Stimulated activated CD4-positive, alpha-beta T cell treated with anti-CD3 and anti-CD28 coated beads, TNF-alpha, amount 100 ng/mL, for 1 hour (primary cell): ENCODE results near the gene EPS8L2.
"Not testable (repeated sequence)": the region's sequence is repeated elsewhere in the genome, so short reads cannot be mapped to it uniquely, and the experiment has no call there.

Experiments used
- DNase-seq, 3 donors: peaks; one replicate each; pipeline ENCODE4 v3.0.0-alpha.2; 2020; ENCODE audit warnings: low read depth in 3 of 3, low spot score in 1 of 3

Gene EPS8L2

DNA sequence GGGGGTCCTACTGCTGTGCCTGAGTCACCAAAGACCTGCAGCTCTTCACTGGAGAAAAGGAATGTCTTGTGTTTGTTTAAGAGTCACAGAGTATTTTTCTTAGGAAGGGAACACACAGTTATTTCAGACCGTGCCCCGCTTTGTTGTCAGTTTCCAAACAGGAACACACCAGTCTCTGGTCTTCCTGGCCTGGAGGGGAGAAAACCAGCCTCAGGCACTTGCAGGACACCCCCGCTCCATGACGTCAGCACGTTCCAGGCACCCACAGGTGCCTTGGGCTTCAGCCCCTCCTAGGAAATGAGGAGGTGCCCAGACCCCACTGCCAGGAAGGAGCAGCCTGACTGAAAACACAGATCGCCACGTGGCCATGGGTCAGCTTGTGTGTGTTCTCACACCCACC lies 16.4 kb upstream of the EPS8L2 start:
- no peak for DNase-seq

- not testable (repeated sequence) for DNase-seq
Measured at GRCh38 chr11:690244-690643, 15.8 kb upstream of the EPS8L2 start.

GRCh38 chr11:690738-691633 lies 15.0 kb upstream of the EPS8L2 start:
- DNase-seq = no peak

- DNase-seq = no peak
Measured at GRCh38 chr11:691710-692590, 14.1 kb upstream of the EPS8L2 start.

- no peak for DNase-seq
Measured at GRCh38 chr11:692824-693414, 13.1 kb upstream of the EPS8L2 start.

- DNase-seq = no peak
Measured at GRCh38 chr11:693415-693831, 12.6 kb upstream of the EPS8L2 start.

DNA sequence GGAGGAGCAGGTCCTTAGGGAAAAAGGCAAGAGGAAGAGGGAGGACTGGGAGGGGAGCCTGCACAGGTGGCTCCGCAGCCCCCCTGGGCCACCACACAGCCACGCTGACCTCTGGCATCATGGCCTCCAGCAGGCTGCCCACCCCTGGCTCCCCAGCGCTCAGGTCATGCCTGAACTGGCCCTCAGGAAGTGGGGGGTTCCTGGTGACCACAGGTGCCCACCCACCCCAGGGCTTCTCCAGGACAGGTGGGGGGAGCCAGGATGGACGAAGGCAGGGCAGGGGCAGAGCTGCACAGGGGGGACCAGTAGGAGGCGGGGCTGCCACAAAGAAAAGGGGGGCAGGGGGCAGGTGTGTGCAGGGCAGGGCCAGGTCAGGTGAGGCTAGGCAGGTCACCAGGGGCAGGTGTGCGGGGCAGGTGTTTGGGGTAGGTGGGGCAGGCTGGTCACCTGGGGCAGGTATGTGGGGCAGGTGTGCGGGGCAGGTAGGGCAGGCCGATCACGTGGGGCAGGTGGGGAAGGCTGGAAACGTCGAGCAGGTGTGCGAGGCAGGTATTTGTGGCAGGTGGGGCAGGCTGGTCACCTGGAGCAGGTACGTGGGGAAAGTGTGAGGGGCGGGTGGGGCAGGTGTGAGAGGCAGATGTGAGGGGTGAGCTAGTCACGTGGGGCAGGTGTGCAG lies 12.0 kb upstream of the EPS8L2 start:
- DNase-seq = no peak

GRCh38 chr11:694563-695287 lies 11.3 kb upstream of the EPS8L2 start, which contains the start of gene DEAF1:
Gene DEAF1, minus strand, starts transcription at chr11:695222. Its CDS starts 175 bp downstream, at chr11:695047.
- DNase-seq = peak; percentile 95 to 99 (median 99)

- DNase-seq = no peak
Measured at GRCh38 chr11:695288-695537, 10.8 kb upstream of the EPS8L2 start.

GRCh38 chr11:695538-696248 lies 10.3 kb upstream of the EPS8L2 start, which contains the start of gene TMEM80:
Gene TMEM80, plus strand, starts transcription at chr11:695816. Its CDS starts 12 bp downstream, at chr11:695828.
- peak; percentile 92 to 94 (median 92) for DNase-seq

GRCh38 chr11:696955-697491 lies 9.0 kb upstream of the EPS8L2 start:
- DNase-seq = no peak

GRCh38 chr11:697811-698311 lies 8.2 kb upstream of the EPS8L2 start:
- DNase-seq = no peak

DNA sequence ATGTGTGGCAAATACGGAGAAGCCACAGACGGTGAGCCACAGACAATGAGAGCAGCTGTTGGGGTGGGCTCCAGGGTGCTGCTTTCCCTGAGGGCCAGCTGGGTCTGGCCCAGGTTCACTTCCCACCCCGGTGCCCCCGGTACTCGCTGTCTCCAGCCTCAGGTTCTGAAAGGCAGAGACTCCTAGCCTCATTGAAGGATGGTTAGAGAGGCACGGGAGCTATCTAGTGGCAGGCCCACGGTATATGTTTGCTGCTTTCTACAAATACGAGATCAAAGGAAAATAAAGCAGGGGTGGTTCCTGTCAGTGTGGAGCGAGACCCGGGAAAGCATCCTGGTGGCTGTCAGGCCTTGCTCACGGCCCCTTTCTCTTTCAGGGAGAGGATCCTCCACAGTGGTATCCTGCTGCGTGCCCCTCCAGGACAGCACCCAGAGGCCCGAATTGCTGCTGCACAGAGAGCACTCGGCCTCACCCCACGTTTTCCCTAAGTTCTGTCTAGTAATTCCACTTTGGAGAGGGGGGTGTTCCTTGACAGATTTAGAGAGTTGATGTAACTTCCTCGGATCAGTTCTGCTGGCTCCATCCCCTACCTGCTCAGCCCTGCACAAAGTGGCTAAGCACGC lies 7.4 kb upstream of the EPS8L2 start:
- DNase-seq = no peak

- DNase-seq = no peak
Measured at GRCh38 chr11:699116-699508, 6.9 kb upstream of the EPS8L2 start.

GRCh38 chr11:699753-700152 lies 6.3 kb upstream of the EPS8L2 start:
- no peak for DNase-seq

DNA sequence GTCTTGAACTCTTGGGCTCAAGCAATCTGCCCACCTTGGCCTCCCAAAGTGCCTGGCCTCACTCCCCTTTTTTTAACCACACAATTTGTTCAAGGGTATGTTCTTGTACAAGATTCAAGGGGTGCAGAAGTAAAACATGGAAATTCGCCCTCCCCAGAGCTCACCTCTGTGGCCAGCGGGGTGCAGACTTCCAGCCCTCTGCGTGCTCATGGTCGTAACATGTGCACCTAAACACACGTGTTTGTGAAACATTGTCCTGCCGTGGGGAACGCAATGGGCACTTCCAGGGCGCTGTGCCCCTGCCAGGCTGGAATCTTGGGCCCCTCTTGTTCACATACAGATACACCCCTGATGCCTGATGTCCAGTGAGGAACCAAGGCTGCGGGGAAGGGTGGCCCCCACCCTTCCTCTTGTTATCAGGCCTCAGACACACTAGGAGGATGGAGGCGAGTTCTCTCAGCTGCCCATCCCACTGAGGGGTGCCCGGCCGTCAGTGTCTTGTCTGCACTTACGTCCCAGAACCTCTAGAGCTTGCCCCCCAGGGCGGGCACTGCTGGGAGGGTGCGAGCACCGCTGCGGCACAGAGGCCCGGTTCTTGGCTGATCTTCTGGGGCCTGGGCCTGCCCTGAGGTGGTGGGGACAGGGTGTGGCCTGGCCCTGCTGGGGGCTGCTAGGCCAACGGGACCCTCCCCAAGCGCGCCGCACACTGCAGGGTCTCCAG lies 4.1 kb upstream of the EPS8L2 start:
- DNase-seq = no peak

- DNase-seq = no peak
Measured at GRCh38 chr11:702462-703461, 3.3 kb upstream of the EPS8L2 start.
